ENCODE results near the gene ZBTB42.
A peak's percentile ranks its signal among the peaks of the same experiment; 100 is the strongest.

ZBTB42 gene

DNA sequence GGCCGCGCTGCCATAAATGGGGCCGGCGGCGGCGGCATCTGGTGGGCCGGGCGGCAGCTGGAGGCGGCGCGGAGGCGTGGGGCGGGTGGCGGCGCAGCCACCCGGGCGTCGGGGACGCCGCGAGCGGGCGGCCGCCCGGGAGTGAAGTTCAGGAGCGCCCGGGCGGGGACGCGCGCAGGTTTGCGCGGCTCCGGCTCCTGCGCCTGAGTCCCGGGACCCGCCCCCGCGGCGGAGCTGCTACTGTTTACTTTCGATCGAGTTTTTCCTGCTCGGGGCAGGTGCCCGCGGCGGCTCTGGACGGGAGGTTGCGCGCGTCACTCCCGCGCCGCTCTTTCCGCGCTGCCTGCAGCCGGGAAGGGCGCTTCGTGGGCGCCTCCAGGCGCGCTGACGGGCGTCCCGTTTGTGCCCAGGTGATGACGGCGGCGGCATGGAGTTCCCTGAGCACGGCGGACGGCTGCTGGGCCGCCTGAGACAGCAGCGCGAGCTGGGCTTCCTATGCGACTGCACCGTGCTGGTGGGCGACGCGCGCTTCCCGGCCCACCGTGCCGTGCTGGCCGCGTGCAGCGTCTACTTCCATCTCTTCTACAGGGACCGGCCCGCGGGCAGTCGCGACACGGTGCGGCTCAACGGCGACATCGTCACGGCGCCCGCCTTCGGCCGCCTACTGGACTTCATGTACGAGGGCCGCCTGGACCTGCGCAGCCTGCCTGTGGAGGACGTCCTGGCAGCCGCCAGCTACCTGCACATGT, at the start of gene ZBTB42:
ZBTB42 (plus strand) TSS at position 331 of the 749 bp plus-strand sequence; CDS start at position 428, 97 bp downstream.
- H3K4me1 ChIP-seq (ENCODE audit: insufficient read depth, low read length) = peaks cover 35% of the 10 kb centered on the region
- peak within 1 kb of the TSS; percentile 68 to 73 for H3K4me3 ChIP-seq (ENCODE audit: low read depth in 1 of 2, low read length in 2 of 2)
- no peaks in the 10 kb centered on the region for H3K27me3 ChIP-seq (ENCODE audit: control insufficient read depth in 1 of 2, insufficient read depth in 2 of 2, low read length in 2 of 2)
- H3K9ac ChIP-seq (ENCODE audit: low read length) = peak within 1 kb of the TSS; percentile 98
- H3K36me3 ChIP-seq (ENCODE audit: insufficient read depth, low read length) = no peaks in the 10 kb centered on the region
- H3K27ac ChIP-seq (ENCODE audit: low read depth, low read length) = peak within 1 kb of the TSS; percentile 92
- no peaks in the 10 kb centered on the region for H3K9me3 ChIP-seq (ENCODE audit: low read length)

DNA sequence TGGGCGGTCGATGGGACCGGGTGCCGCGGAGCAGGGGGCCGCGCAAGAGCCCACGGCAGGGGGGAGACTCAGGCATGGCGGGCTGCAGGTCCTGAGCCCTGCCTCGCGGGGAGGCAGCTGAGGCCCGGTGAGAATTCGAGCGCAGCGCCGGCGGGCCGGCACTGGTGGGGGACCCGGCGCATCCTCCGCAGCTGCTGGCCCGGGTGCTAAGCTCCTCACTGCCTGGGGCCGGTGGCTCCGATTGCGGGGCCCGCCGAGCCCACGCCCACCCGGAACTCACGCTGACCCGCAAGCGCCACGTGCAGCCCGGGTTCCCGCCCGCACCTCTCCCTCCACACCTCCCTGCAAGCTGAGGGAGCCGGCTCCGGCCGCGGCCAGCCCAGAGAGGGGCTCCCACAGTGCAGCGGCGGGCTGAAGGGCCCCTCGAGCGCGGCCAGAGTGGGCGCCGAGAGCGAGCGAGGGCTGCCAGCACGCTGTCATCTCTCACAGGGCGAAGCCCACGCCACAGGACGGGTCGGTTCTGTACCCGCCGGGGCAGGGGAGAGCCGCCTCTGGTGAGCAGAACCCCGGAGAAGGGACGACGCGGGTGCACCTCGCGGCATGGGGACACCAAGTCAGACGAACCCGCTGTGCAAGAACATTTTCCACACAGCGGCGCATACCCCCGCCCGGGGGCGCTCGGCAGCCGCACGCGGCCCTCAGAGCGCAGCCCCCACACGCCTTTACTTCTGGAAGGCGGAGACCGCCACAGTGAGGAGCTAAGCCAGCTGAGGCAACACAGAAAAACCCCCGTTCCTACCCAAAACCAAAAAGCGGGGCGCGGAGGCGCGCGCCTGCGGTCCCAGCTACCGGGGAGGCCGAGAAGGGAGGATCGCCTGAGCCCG, 49.1 kb upstream of the ZBTB42 start:
- H3K9me3 ChIP-seq (ENCODE audit: low read length) = no peaks in the 10 kb centered on the region
- H3K36me3 ChIP-seq (ENCODE audit: insufficient read depth, low read length) = peaks cover 16% of the 10 kb centered on the region
- peak overlapping the region; percentile 70 for H3K27ac ChIP-seq (ENCODE audit: low read depth, low read length)
- peak overlapping the region; percentile 44 to 63 for H3K4me3 ChIP-seq (ENCODE audit: low read depth in 1 of 2, low read length in 2 of 2)
- peaks cover 43% of the 10 kb centered on the region for H3K4me1 ChIP-seq (ENCODE audit: insufficient read depth, low read length)
- H3K27me3 ChIP-seq (ENCODE audit: control insufficient read depth in 1 of 2, insufficient read depth in 2 of 2, low read length in 2 of 2) = no peaks in the 10 kb centered on the region
- no peak overlapping the region for H3K9ac ChIP-seq (ENCODE audit: low read length)

GRCh38 chr14:104752423-104752734, 48.5 kb upstream of the ZBTB42 start:
- peaks cover 38% of the 10 kb centered on the region for H3K4me1 ChIP-seq (ENCODE audit: insufficient read depth, low read length)
- peak overlapping the region; percentile 44 to 63 for H3K4me3 ChIP-seq (ENCODE audit: low read depth in 1 of 2, low read length in 2 of 2)
- peaks cover 22% of the 10 kb centered on the region for H3K36me3 ChIP-seq (ENCODE audit: insufficient read depth, low read length)

DNA sequence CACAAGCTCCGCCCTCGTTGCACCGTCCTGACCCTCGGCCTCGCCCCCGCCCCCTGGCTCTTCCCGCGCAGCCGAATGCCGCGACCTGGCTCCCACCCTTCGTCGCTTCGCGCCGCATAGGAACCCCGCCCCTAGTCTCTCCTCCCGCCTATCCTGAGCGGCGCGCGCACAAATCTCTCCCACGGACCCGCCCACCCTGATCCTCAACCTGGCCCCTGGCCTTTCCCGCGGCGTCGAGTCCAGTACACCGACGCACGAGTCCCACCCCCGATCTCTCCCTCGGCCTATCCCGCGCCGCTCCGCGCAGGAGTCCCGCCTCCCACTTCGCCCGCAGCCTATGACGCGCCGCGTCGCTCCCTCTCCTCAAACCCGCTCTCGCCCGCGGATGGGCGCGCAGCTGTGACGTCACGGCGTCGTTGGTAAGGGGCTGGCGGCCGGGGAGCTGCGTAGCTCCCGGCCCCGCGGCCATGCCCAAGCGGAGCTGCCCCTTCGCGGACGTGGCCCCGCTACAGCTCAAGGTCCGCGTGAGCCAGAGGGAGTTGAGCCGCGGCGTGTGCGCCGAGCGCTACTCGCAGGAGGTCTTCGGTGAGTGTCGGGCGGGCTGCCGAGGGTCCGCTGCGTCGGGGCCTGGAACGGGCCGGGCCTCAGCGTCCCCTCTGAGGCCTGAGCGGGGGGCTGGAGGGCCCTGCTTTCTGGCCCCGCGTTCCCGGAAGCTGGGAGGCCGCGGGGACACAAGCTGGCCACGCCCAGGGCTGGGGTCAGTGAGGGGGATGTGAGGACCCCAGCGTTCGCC, 48.0 kb upstream of the ZBTB42 start, which contains the start of gene SIVA1:
SIVA1 (plus strand) TSS at position 413 of the 793 bp plus-strand sequence; CDS start at position 468, 55 bp downstream.
- Histone ChIP-seq H3K27me3 (ENCODE audit: control insufficient read depth in 1 of 2, insufficient read depth in 2 of 2, low read length in 2 of 2) (no peaks in the 10 kb centered on the region), H3K4me1 (ENCODE audit: insufficient read depth, low read length) (peaks cover 35% of the 10 kb centered on the region), H3K9ac (ENCODE audit: low read length) (peak within 1 kb of the TSS; percentile 63), H3K4me3 (ENCODE audit: low read depth in 1 of 2, low read length in 2 of 2) (peak within 1 kb of the TSS; percentile 68 to 99), H3K27ac (ENCODE audit: low read depth, low read length) (peak within 1 kb of the TSS; percentile 96), H3K36me3 (ENCODE audit: insufficient read depth, low read length) (peaks cover 28% of the 10 kb centered on the region), H3K9me3 (ENCODE audit: low read length) (no peaks in the 10 kb centered on the region)

More at GRCh38 chr14:104752423-104752734, 48.5 kb upstream of the ZBTB42 start:
- Histone ChIP-seq H3K27me3 (ENCODE audit: control insufficient read depth in 1 of 2, insufficient read depth in 2 of 2, low read length in 2 of 2) (no peaks in the 10 kb centered on the region), H3K9ac (ENCODE audit: low read length) (no peak overlapping the region), H3K27ac (ENCODE audit: low read depth, low read length) (peak overlapping the region; percentile 70), H3K9me3 (ENCODE audit: low read length) (no peaks in the 10 kb centered on the region)

DNA sequence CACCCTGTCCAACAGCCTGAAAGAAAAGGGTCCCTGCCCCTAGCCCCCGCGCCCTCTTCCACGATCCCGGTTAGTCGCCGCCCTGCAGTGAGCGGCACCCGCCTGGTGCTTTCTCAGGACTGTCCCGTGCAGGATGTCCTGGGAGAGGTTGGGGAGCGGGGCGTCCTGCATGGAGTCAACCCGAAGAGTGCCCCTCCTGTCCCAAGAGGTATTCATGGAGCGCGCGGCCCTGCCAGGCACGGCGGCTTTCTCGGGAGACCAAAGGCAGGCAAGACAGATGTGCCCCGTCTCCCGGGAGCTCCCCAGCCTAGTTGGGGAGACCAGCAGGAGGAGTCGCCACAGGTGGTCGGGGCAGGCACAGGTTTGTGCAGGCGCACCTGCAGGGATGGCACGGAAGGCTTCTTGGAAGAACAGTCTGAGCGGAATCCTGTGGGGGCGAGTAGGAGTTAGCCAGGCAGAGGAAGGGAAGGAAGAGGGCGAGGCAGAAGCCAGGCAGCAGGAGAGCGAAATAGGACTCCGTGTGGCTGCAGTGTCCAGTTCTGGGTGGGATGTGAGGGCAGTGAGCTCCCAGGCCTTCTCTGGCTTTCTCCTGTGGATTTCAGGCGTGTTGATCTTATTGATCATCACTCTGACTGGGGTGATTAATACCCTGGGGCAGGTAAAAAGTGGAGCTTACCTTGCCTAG, 47.2 kb upstream of the ZBTB42 start:
- Histone ChIP-seq H3K4me1 (ENCODE audit: insufficient read depth, low read length) (peaks cover 33% of the 10 kb centered on the region), H3K27ac (ENCODE audit: low read depth, low read length) (peak overlapping the region; percentile 96)

GRCh38 chr14:104754213-104754851, 46.6 kb upstream of the ZBTB42 start:
- Histone ChIP-seq H3K27ac (ENCODE audit: low read depth, low read length) (no peak overlapping the region), H3K4me1 (ENCODE audit: insufficient read depth, low read length) (peaks cover 28% of the 10 kb centered on the region), H3K9me3 (ENCODE audit: low read length) (no peaks in the 10 kb centered on the region), H3K9ac (ENCODE audit: low read length) (peak overlapping the region; percentile 63), H3K36me3 (ENCODE audit: insufficient read depth, low read length) (peaks cover 34% of the 10 kb centered on the region), H3K27me3 (ENCODE audit: control insufficient read depth in 1 of 2, insufficient read depth in 2 of 2, low read length in 2 of 2) (no peaks in the 10 kb centered on the region), H3K4me3 (ENCODE audit: low read depth in 1 of 2, low read length in 2 of 2) (peak overlapping the region; percentile 68 to 99)

More for the DNA sequence above, 47.2 kb upstream of the ZBTB42 start:
- Histone ChIP-seq H3K36me3 (ENCODE audit: insufficient read depth, low read length) (peaks cover 30% of the 10 kb centered on the region), H3K9me3 (ENCODE audit: low read length) (no peaks in the 10 kb centered on the region), H3K4me3 (ENCODE audit: low read depth in 1 of 2, low read length in 2 of 2) (peak overlapping the region; percentile 68 to 99), H3K9ac (ENCODE audit: low read length) (peak overlapping the region; percentile 63), H3K27me3 (ENCODE audit: control insufficient read depth in 1 of 2, insufficient read depth in 2 of 2, low read length in 2 of 2) (no peaks in the 10 kb centered on the region)

DNA sequence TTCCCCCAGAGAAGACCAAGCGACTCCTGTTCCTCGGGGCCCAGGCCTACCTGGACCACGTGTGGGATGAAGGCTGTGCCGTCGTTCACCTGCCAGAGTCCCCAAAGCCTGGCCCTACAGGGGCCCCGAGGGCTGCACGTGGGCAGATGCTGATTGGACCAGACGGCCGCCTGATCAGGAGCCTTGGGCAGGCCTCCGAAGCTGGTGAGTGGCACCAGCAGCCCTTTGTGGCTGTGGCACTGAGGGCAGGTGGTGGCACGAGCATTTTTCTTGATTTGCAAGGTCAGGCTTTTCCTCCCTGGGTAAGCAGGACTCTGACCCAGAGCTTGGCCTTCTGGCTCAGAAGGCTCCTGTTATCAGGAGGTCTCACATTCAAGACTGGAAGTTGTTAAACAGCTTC, 45.3 kb upstream of the ZBTB42 start:
- Histone ChIP-seq H3K4me1 (ENCODE audit: insufficient read depth, low read length) (peaks cover 23% of the 10 kb centered on the region), H3K36me3 (ENCODE audit: insufficient read depth, low read length) (peaks cover 40% of the 10 kb centered on the region), H3K4me3 (ENCODE audit: low read depth in 1 of 2, low read length in 2 of 2) (no peak overlapping the region), H3K9me3 (ENCODE audit: low read length) (no peaks in the 10 kb centered on the region), H3K9ac (ENCODE audit: low read length) (no peak overlapping the region), H3K27ac (ENCODE audit: low read depth, low read length) (no peak overlapping the region), H3K27me3 (ENCODE audit: control insufficient read depth in 1 of 2, insufficient read depth in 2 of 2, low read length in 2 of 2) (no peaks in the 10 kb centered on the region)

DNA sequence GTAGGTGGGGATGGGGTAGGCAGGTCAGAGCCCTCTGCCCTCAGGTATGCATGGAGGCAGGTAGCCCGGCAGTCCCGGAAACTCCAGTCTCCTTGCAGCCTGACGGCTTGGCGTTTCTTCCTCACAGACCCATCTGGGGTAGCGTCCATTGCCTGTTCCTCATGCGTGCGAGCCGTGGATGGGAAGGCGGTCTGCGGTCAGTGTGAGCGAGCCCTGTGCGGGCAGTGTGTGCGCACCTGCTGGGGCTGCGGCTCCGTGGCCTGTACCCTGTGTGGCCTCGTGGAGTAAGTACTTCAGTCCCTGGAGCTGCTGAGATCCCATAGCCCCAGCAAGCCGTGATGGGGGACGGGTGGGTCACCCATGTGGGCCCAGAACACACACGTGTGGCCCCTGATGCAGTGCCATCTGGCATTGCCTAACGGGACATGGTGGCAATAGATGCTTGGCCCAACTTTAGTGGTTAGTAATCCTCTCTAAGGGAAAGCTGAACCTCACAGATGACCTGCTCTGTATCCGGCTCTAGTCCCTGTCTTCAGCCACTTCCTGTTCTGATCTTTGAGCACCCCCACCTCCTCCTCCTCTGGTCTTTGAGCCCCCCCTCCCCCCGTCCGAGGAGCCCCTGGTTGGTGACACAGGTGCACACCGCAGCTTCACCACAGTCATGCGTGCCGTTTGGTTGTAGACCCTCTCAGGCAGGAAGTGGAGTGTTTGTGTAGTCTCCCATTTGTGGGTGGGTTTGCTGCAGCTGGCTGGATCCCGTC, 44.2 kb upstream of the ZBTB42 start:
- Histone ChIP-seq H3K4me1 (ENCODE audit: insufficient read depth, low read length) (peaks cover 23% of the 10 kb centered on the region), H3K4me3 (ENCODE audit: low read depth in 1 of 2, low read length in 2 of 2) (no peak overlapping the region), H3K27me3 (ENCODE audit: control insufficient read depth in 1 of 2, insufficient read depth in 2 of 2, low read length in 2 of 2) (no peaks in the 10 kb centered on the region), H3K27ac (ENCODE audit: low read depth, low read length) (no peak overlapping the region), H3K36me3 (ENCODE audit: insufficient read depth, low read length) (peaks cover 40% of the 10 kb centered on the region), H3K9ac (ENCODE audit: low read length) (no peak overlapping the region), H3K9me3 (ENCODE audit: low read length) (no peaks in the 10 kb centered on the region)

DNA sequence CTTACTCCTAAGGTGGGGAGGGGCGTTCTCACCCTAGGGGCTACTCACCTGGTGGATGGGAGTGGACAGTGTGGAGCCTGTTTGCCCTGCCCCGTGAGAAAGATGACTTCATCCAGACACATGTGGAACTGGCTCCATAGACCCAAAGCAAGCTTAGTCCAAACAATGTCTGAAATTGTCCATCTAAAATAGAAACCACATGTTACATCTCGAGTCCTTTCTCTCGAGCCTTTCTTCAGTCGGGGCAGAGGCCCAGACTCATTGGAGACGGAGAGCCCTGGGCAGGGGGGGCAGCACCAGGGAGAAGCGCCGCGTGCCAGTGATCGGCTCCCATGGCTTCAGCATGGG, 43.7 kb upstream of the ZBTB42 start:
- Histone ChIP-seq H3K9me3 (ENCODE audit: low read length) (no peaks in the 10 kb centered on the region), H3K4me3 (ENCODE audit: low read depth in 1 of 2, low read length in 2 of 2) (no peak overlapping the region), H3K9ac (ENCODE audit: low read length) (no peak overlapping the region), H3K27ac (ENCODE audit: low read depth, low read length) (no peak overlapping the region), H3K27me3 (ENCODE audit: control insufficient read depth in 1 of 2, insufficient read depth in 2 of 2, low read length in 2 of 2) (no peaks in the 10 kb centered on the region), H3K4me1 (ENCODE audit: insufficient read depth, low read length) (peaks cover 20% of the 10 kb centered on the region), H3K36me3 (ENCODE audit: insufficient read depth, low read length) (peaks cover 40% of the 10 kb centered on the region)

Data from muscle layer of colon (tissue), 2 donors.